ENCODE data around the gene SLC25A3.

SLC25A3 gene

DNA sequence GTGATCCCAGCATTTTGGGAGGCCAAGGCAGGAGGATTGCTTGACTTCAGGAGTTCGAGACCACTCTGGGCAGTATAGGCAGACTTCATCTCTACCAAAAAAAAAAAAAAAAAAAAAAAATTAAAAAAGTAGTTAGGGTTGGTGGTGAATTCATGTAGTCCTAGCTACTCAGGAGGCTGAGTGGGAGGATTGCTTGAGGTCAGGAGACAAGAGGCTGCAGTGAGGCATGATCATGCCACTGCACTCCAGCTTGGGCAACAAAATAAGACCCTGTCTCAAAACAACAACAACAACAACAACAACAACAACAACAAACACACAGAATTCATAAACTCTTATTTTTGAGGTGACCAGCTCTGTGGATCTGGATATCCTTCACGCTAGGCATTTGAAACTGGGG is 17.1 kb downstream of the SLC25A3 start:
- no peak overlapping the region for H3K4me3 ChIP-seq (ENCODE audit: control insufficient read depth, low read depth, low read length)
- TF ChIP-seq, protein P1, sequence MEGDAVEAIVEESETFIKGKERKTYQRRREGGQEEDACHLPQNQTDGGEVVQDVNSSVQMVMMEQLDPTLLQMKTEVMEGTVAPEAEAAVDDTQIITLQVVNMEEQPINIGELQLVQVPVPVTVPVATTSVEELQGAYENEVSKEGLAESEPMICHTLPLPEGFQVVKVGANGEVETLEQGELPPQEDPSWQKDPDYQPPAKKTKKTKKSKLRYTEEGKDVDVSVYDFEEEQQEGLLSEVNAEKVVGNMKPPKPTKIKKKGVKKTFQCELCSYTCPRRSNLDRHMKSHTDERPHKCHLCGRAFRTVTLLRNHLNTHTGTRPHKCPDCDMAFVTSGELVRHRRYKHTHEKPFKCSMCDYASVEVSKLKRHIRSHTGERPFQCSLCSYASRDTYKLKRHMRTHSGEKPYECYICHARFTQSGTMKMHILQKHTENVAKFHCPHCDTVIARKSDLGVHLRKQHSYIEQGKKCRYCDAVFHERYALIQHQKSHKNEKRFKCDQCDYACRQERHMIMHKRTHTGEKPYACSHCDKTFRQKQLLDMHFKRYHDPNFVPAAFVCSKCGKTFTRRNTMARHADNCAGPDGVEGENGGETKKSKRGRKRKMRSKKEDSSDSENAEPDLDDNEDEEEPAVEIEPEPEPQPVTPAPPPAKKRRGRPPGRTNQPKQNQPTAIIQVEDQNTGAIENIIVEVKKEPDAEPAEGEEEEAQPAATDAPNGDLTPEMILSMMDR (IDR thresholded peaks at IDR 0.05; ENCODE audit: control insufficient read depth, insufficient read depth, low read depth, low read length, missing control alignments) = no peak

DNA sequence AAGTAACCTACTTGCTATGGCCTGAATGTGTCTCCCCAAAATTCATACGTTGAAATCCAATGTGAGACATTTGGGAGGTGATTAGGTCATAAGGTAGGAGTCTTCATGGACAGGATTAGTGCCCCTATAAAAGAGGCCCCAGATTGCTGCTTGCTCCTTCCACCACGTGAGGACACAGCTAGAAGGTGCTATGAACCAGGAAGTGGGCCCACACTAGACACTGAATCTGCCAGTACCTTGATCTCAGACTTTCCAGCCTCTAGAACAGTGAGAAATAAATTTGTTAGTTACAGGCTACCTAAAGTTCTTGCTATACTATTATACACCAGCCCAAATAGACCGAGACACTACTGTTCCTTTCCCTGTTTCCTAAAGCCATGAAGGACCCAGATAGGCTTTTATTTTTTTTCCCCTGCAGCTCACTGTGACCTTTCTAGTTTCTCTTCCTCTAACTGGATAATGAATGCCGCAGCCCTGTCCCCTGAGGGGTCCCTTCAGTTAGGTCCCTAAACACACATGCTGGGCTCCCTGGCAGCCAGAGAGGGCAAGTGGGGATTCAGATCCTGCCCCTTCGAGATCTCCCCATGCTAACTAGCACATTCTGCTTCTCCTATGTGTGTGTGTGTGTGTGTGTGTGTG is 19.3 kb downstream of the SLC25A3 start:
- no peak for DNase-seq (ENCODE audit: low read depth)
- no peak overlapping the region for H3K4me3 ChIP-seq (ENCODE audit: control insufficient read depth, low read depth, low read length)
- TF ChIP-seq, protein P1 (IDR thresholded peaks at IDR 0.05; ENCODE audit: control insufficient read depth, insufficient read depth, low read depth, low read length, missing control alignments) = no peak

More for the DNA sequence above, 17.1 kb downstream of the SLC25A3 start:
- no peak for DNase-seq (ENCODE audit: low read depth)

DNA sequence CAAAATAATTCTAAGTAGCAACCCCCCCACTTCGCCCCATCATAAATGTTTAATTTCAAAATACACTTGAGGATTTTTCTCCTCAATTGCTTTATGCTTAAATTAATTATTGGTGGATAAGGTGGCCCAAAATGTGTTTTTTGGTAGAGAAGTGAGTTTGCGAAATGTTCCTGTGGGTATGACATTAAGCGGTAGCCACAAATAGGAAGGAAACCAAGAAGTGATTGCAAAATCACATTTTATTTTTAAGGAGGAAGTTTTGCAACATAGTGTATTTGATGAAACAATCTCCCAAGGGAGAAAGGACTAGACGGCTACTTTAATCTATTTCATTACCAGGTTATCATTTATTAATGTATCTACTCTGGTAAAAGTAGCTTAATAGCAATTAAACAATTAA is 25.5 kb downstream of the SLC25A3 start:
- TF ChIP-seq, protein P1 (IDR thresholded peaks at IDR 0.05; ENCODE audit: control insufficient read depth, insufficient read depth, low read depth, low read length, missing control alignments) = no peak
- no peak overlapping the region for H3K4me3 ChIP-seq (ENCODE audit: control insufficient read depth, low read depth, low read length)
- DNase-seq (ENCODE audit: low read depth) = peak; percentile 55

DNA sequence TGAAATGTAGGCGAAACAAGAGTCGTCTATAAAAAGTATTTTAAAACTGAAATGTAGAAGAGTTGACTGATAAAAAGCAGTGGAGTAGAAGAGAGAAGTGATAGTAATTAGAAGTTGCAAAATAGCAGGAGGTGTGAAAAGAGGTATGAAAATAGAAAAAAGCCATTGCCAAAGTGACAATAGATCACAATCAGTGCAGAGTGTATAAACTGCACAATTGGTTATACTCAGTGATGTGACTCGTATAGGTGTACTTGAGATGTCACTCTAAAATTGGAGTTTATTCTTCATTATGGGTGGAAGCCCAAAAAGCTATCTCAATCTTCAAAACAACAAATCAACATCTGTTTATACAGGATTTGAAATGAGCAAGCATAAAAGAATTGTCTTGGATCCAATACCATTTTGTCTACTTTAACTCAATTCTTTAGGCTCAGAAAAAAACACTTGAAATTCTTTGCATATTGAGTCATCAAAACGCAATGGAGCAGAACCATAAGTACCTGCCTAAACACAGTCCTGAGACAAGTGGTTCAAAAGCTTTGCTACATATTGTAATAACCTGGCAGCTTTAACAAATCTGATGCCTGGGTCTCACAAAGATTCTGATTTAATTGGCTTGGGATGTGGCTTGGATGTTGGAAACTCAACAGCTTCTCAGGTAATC is 42.3 kb downstream of the SLC25A3 start:
- TF ChIP-seq, protein P1 (IDR thresholded peaks at IDR 0.05; ENCODE audit: control insufficient read depth, insufficient read depth, low read depth, low read length, missing control alignments) = no peak
- peak; percentile 13 for DNase-seq (ENCODE audit: low read depth)
- H3K4me3 ChIP-seq (ENCODE audit: control insufficient read depth, low read depth, low read length) = no peak overlapping the region

DNA sequence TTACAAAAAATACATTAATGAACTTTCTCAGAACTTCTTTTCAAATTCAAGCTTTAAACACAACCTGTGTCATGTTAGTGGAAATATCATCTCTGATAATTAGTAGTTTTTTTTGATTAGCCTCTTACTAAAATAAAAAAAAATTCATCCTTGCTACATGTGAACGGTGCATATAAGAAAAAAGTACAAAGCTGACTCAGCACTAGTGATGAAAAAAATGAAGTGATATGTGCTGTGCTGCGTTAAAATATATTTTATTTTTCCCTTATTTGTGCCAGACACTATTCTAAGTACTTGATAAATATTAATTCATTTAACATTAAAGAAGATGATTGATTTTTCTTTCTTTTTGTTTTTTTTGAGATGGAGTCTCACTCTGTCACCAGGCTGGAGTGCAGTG is 43.6 kb downstream of the SLC25A3 start:
- no peak overlapping the region for H3K4me3 ChIP-seq (ENCODE audit: control insufficient read depth, low read depth, low read length)
- TF ChIP-seq, protein P1 (IDR thresholded peaks at IDR 0.05; ENCODE audit: control insufficient read depth, insufficient read depth, low read depth, low read length, missing control alignments) = no peak
- DNase-seq (ENCODE audit: low read depth) = no peak

DNA sequence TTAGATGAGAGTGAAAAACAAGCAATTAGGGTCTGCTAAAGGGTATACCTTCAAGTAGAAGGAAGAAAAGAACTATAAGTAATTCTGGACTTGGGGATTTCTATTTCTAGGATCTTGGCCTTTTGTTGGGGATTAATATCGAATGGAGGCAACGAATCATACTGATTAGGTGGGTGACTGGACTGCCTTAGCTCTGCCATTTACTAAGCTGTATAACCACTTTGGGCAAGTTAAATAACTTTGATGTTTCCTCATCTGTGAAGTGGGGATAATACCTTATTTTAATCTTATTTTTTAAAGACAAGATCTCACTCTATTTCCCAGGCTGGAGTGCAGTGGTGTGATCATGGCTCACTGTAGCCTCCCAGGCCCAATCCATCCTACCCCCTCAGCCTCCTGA is 44.5 kb downstream of the SLC25A3 start:
- no peak overlapping the region for H3K4me3 ChIP-seq (ENCODE audit: control insufficient read depth, low read depth, low read length)
- DNase-seq (ENCODE audit: low read depth) = no peak
- TF ChIP-seq, protein P1 (IDR thresholded peaks at IDR 0.05; ENCODE audit: control insufficient read depth, insufficient read depth, low read depth, low read length, missing control alignments) = no peak
